ENCODE data around the gene ANAPC16. TPM values are rescaled to one million over a fixed set of nuclear protein-coding genes. Genes with fewer than 3 reads are reported as not detected.

The ANAPC16 gene
- 62.8 and 63.3 TPM in 2 replicates for total RNA-seq

DNA sequence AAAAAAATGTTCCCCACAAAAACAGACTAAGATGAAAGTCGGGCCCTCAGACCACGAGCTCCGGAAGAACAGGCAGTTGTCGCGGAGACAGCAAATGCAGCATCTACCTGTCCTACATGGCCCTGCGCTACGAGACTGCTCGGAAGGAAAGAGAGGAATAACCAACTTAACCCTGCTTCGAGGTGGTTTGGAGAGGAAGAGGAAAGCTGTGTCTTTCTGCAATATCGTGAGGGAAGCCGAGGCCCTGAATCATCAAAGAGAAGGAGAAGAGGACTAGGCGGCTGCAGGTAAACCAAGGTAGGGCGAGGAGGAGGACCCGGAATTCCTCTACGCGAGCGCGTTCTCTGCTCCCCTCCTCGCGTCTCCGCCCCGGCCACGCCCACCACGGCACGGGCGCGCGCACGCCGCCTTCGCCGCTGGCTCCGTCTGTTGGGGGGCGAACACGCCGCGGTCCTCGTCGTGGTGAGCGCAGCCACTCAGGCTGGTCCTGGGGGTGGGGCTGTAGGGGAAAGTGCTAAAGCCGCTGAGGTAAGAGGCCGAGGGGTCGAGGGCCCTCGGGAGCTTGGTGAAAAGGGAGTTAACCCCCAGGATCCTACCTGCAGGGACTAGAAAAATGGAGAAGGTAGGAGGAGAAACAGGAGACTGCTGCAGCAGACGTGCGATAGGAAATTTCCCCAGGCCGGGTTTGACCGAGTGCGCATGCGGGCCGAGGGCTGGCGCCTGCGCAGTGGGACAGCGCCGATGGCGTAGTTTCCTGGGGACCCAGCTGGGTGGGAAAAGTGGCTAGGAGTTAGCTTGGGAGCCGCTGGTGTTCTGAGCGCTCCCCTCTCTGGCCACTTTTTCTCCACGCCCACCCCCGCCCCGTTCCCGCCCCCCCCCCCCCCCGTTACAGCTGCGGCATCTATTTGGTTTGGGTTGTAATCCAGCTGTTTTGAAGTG is at the start of gene ANAPC16, which contains the start of gene ASCC1:
Gene ANAPC16, plus strand, starts transcription at position 402 of the 939 bp plus-strand sequence. CDS start 7,903 bp downstream, outside the sequence.
Gene ASCC1, minus strand, starts transcription at position 666 of the 939 bp plus-strand sequence. CDS start 2,978 bp downstream, outside the sequence.

DNA sequence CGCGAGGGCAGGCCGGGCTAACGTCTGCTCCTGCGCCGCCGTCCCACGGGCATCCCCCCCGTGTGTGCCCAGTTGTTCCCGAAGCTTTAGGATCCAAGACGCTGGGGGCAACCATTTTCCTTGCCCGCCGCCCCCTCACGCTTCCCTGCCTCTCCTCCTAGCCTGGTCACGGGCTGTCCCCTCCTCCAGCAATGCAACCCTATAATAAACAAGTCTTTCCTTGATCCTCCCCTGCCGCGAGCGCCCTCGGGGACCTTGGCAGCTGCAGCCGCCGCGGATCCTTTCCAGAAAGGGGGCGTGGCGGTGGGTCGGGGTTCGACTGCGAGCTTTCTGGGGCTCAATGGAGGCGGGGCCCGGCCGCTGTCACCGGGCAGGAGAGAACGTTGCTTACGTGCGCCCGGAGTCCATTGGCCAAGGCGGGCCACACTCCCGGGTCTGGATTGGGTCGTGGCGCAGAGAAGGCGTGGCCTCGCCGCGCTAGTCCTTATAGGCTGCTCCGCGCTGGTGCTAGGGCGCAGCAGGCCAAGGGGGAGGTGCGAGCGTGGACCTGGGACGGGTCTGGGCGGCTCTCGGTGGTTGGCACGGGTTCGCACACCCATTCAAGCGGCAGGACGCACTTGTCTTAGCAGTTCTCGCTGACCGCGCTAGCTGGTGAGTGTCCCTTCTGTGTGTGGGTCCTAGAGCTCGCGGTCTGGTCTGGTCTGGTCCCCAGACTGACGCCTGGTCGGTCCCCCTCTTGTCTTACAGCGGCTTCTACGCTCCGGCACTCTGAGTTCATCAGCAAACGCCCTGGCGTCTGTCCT is 57.8 kb downstream of the ANAPC16 start, which contains the start of gene DDIT4:
Gene DDIT4, plus strand, starts transcription at position 515 of the 803 bp plus-strand sequence. CDS start 293 bp downstream, outside the sequence.

Other genes with a start within 250 kb of the ANAPC16 start
- gene SPOCK2, start 127.5 kb upstream of the ANAPC16 start, total RNA-seq = under 0.01 TPM in 1 of 2 replicates, not detected in the other
- 26.8 and 37.4 TPM in 2 replicates for gene ASCC1, start 264 bp downstream of the ANAPC16 start, total RNA-seq
- gene DDIT4, start 57.9 kb downstream of the ANAPC16 start, total RNA-seq = 524 and 594 TPM in 2 replicates
- gene DNAJB12, start 138.9 kb downstream of the ANAPC16 start, total RNA-seq = 47.1 and 63.4 TPM in 2 replicates